Tracheal epithelial cell (primary cell): ENCODE measurements around the gene RPS25. TPM values are rescaled to one million over a fixed set of nuclear protein-coding genes. Genes with fewer than 3 reads are reported as not detected.

ENCODE experiments used
- total RNA-seq: library from RNA; depleted of rRNA; stranded (reverse); fragments of >200 nt; gene quantifications from 2 replicates; pipeline ENCODE4 v1.2.1, GENCODE V29; 2014

RPS25 gene
- 2,545 and 3,713 TPM in 2 replicates for total RNA-seq

GRCh38 chr11:119018074-119018938 lies at the start of gene RPS25, which contains the start of gene TRAPPC4:
RPS25 (minus strand) TSS chr11:119018343; CDS start chr11:119018284, 59 bp downstream.
TRAPPC4 (plus strand) TSS chr11:119018766; CDS start chr11:119018796, 30 bp downstream.

DNA sequence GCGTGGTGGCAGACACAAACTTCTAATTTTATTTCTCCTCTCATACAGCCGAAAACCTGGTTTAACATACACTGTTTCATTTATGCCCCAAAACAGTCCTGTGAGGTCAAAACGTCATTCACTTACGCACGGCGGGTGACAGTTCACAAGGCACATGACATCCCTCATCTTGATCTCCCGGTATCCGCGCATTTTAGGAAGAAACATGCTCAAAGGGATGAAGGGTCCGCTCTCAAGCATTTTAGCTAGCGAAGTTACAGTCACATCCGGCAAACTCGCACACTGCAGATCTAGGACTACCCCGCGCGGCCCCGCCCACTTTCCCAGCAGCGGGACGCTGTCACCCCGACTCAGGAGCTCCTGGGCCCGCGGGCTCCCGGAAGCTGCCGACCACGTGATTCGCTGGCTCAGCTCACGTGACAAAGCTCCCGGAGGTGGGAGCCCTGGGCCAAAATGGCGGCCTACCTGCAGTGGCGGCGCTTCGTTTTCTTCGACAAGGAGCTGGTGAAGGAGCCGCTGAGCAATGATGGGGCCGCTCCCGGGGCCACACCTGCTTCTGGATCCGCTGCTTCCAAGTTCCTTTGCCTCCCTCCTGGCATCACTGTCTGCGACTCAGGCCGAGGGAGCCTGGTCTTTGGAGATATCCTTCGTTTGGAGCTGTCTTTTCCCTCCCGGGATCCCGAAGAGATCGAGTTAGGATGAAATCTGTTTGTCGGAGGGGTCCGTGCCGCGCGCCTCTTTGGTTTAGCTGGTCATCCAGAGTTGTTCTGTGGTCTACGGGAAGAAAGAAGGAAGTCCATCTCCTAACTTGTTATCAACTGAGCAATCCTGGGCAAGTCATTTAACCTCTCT lies 49.5 kb upstream of the RPS25 start, which contains the start of gene VPS11:
Gene VPS11, plus strand, starts transcription at position 448 of the 852 bp plus-strand sequence. Its CDS starts 6 bp downstream, at position 454.

DNA sequence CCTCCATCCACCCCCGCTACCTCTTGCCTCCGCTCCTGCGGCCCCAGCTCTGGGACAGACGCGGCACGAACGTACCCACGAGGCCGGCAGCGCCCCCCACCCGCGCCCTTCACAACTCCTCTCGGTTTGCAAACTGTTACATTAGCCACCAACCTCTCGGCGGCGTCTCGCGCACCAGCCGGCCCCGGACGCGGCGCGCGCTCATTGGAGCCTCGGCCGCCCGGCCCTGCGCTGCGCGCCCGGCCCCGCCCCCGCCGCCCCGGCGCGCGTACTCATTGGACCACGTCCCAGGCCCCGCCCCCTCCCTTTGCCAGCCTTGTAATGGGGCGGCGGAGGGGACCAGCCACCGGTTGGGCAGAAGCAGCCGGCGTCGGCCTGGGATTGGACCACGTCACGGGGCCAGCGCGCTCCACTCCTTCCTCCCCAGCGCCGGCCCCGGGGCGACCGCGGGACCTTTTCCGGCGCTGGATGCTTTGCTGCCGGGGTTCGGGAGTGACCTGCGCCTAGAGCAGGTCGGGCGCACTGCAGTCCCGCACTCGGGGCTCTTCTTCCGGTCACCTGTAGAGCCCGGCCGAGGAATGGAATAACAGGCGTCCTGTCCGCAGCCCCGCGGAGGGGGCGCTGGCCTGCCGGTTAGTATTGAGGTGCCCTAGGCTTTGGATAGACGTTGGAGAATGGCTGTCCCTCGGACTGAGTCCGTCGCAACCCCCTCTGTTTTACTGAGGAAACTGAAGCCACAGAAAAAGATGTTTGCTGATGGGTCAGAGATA lies 39.0 kb upstream of the RPS25 start, which contains the start of gene HYOU1:
Gene HYOU1, minus strand, starts transcription at position 206 of the 770 bp plus-strand sequence. CDS start 1,045 bp downstream, outside the sequence.

DNA sequence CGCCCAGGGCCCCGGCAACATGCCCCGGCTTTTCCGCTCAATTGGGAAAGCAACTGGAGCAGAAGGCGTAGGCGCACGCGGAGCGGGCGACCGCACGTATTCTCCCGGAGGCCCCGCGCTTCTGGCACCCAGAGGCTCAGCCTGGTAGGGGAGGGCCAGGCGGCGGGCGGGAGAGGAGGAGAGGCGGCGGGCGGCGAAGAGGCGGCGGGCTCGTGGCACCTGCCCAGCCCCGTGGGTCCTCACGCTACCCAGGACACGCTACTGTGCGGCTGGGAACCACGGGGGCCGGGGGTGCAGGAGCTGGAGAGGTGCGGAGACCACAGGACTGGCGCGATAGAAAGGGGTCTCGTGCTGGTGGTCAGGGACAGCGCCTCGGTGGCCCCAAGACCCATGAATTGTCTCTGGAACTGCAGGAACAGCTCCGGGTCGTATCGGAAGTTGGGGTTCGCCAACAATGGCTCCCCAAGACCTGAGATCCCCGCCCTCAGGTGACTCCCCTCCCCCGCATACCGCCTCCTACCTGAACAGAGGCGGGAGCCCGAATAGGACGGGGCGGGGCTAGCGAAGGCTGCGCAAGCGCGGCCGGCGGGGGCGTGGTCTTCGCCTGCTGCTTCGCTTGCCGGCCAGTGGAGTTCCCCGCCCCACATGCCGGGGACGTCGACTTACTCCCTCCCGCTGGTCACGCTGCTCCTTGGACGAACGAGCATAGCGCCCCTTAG lies 12.3 kb upstream of the RPS25 start, which contains the start of gene SLC37A4:
Gene SLC37A4, minus strand, starts transcription at position 549 of the 719 bp plus-strand sequence.

DNA sequence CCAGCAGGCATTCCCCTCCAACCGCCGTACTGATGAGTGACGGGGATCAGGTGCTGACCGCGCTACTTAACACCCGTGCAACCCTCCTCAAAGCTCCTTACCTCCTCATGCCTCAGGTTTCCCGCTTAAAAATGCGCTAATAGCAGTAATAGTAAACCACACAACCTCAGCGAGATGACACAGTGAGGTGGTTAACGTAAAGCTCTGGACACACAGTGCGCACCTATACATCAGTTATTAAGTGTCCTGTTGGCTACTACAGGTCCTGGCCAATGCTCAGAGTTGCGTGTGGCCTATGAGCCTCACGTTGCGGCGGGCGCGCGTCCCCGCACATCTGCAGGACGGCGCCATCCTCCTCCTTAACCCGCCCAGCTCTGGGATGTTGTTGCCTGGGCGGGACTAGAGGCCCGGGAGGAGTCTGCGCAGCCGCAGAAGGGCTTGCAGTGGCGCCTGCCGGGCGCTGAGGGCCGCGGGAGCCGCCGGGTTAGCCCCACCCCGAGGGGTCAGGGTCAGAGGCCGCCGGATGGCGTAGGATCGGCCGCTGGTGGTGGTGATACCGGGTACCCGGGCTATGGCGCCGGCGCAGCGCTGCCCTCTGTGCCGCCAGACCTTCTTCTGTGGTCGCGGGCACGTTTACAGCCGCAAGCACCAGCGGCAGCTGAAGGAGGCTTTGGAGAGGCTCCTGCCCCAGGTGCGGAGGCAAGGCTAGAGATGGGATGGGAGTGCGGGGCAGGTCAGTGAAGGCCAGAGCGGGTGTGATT lies 20.3 kb downstream of the RPS25 start, which contains the start of gene CENATAC:
Gene CENATAC, plus strand, starts transcription at position 512 of the 761 bp plus-strand sequence. Its CDS starts 60 bp downstream, at position 572.

DNA sequence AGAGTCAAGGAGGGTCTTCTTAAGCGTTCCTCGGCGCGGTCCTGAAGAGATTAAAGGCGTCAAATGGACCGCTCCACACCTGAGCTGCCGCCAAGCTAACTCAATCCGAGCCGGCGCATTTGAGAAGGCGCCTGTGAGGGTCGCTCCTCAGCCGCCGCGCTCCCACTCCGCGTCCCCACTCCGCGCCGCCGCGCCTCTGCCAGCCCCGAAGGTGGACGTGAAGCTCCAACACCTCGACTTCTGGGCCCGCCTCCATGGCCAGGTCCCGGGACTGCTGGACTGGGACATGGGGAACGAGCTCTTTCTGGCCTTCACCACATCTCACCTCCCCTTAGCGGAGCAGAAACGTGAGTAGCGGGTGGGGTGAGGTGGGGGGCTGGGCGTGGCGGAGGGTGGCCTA lies 46.5 kb downstream of the RPS25 start, which contains the start of gene FOXR1:
Gene FOXR1, plus strand, starts transcription at position 116 of the 400 bp plus-strand sequence. Its CDS starts 171 bp downstream, at position 287.

Other genes starting within 250 kb of the RPS25 start
- 81.0 and 95.3 TPM in 2 replicates for gene DDX6, start 227.2 kb downstream of the RPS25 start, total RNA-seq
- gene CXCR5, start 134.5 kb downstream of the RPS25 start, total RNA-seq: under 0.01 TPM in 1 of 2 replicates, not detected in the other
- gene BCL9L, start 92.4 kb downstream of the RPS25 start, total RNA-seq: 22.4 and 30.1 TPM in 2 replicates
- not detected in 2 replicates for gene UPK2, start 62.0 kb downstream of the RPS25 start, total RNA-seq
- gene FOXR1, start 46.6 kb downstream of the RPS25 start, total RNA-seq: not detected in 2 replicates
- 10.7 and 13.5 TPM in 2 replicates for gene CENATAC, start 20.2 kb downstream of the RPS25 start, total RNA-seq
- gene TRAPPC4, start 423 bp upstream of the RPS25 start, total RNA-seq: 65.6 and 88.4 TPM in 2 replicates
- gene SLC37A4, start 12.5 kb upstream of the RPS25 start, total RNA-seq: 16.4 and 19.3 TPM in 2 replicates
- gene HYOU1, start 38.9 kb upstream of the RPS25 start, total RNA-seq: 106 and 158 TPM in 2 replicates
- gene VPS11, start 49.5 kb upstream of the RPS25 start, total RNA-seq: 19.0 and 19.6 TPM in 2 replicates
- gene HMBS, start 66.5 kb upstream of the RPS25 start, total RNA-seq: 17.4 and 21.3 TPM in 2 replicates
- gene DPAGT1, start 83.5 kb upstream of the RPS25 start, total RNA-seq: 20.2 and 27.5 TPM in 2 replicates
- 1.4 and 1.9 TPM in 2 replicates for gene C2CD2L, start 89.0 kb upstream of the RPS25 start, total RNA-seq
- gene HINFP, start 103.2 kb upstream of the RPS25 start, total RNA-seq: 13.0 and 27.5 TPM in 2 replicates
- not detected in 2 replicates for gene ABCG4, start 130.7 kb upstream of the RPS25 start, total RNA-seq
- 24.5 and 27.0 TPM in 2 replicates for gene NLRX1, start 150.4 kb upstream of the RPS25 start, total RNA-seq
- not detected in 2 replicates for gene NHERF4, start 167.1 kb upstream of the RPS25 start, total RNA-seq
- 9.0 and 9.6 TPM in 2 replicates for gene CBL, start 188.0 kb upstream of the RPS25 start, total RNA-seq